ENCODE measurements around the gene SMPDL3B.
A peak's percentile ranks its signal among the peaks of the same experiment; 100 is the strongest.

SMPDL3B gene

DNA sequence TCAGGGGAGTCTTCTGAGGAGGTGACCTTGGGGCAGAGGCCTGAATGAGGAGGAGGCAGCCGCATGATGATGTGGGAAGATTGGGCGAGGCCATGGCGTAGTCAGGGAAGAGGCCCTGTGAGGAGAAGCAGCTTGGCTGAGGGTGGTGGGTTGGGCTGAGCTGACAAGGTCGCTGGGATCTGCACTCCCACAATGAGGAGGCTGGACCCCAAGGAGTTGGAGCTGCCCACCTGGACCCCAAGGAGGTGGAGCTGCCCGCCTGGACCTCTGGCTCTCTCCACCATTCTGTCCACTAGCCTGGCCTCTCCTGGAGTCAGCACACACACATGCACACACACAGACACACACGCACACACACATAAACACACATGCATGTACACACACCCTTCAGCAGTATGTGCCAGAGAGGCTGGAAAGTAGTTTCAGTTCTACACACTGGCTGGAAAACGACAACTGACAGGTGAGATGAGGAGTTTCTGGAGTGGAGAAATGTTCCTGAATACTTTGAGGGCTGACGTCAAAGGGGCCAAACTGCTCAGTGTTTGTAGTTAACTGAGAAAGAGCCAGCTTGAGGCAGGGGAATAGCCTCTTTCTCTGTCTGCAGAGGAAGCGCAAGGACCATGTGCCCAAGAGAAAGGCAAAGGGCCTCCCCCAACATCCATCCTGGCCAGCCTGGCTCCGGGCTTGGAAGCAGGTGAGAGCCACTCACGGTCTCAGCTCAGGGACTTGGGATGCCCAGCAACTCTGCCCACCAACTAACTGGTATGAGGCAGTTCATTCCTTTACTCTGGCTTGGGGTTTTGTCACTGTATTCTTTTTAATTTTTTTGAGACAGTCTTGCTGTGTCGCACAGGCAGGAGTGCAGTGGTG lies 7.1 kb downstream of the SMPDL3B start:
- no peak for DNase-seq

DNA sequence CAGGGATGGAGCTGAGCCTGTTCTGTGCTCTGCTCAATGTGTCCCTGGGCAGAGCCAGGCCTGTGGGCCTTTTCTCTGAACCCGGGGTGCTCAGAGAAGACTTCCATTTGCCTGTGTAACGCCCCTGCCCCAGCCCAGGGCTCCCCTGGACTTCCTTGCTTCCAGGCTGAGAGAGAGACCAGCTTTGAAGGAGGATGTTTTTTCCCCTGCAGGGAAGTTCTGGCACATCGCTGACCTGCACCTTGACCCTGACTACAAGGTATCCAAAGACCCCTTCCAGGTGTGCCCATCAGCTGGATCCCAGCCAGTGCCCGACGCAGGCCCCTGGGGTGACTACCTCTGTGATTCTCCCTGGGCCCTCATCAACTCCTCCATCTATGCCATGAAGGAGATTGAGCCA lies 10.2 kb downstream of the SMPDL3B start:
- DNase-seq, result no peak

DNA sequence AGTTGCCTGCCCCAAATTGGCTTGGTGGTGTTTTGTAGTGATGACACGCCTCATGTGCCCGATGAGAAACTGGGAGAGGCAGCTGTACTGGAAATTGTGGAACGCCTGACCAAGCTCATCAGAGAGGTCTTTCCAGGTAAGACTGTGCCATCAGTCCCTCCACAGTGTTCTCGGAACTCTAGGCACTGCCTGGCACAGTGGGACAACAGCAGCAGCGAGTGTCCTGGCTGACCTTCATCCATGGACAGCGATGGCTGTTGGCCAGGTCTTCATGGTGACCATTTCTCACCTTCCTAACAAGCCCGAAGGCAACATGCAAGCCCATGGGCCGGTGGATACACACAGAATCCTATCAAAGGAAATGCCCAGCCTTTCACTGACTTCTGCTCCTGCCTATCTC lies 14.2 kb downstream of the SMPDL3B start:
- no peak for DNase-seq

DNA sequence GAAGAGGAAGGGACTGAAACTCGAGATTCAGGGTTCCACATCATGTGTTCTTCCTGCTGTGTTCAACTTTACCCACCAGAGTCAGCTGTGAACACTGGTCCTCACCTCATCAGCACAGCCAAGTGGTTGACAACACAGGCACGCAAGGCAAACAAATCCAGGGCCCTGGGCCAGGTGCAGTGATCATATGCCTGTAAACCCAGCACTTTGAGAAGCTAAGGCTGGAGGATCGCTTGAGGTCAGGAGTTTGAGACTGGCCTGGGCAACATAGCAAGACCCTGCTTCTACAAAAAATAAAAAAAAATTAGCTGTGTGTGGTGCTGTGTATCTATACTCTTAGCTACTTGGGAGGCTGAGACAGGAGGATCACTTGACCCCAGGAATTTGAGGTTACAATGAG lies 16.6 kb downstream of the SMPDL3B start:
- no peak for DNase-seq

DNA sequence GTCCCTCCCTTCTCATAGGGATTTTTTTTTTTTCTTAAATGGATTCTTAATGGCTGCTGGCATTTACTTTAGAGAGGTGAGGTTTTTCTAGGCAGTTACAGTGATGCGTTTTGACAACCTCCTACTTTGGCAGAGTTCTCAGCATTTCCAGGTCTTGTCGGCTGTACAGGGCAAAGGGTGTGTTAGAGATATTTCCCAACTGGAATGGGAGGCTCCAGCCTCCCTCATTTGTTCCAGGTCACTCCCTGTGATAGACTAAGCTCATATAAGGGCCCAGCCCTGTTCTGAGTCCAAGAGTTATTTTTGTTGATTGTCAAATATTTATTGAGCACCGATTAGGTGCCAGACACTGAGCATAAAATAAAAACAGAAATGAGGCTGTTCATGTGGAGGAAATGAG lies 17.3 kb downstream of the SMPDL3B start:
- DNase-seq, result no peak

DNA sequence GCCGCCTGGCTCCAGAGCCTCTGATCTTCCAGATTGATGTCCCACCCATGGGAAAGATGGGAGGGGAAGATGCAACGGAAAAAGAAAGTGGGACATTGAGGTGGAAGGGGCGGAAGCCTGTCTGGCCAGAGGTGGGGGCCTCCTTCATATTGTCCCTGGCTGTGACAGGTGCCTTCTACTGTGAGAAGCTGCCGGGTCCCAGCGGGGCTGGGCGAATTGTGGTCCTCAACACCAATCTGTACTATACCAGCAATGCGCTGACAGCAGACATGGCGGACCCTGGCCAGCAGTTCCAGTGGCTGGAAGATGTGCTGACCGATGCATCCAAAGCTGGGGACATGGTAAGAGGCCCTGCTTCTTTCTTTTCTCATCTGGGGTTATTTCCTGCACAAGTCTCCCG lies 19.4 kb downstream of the SMPDL3B start:
- no peak for DNase-seq

DNA sequence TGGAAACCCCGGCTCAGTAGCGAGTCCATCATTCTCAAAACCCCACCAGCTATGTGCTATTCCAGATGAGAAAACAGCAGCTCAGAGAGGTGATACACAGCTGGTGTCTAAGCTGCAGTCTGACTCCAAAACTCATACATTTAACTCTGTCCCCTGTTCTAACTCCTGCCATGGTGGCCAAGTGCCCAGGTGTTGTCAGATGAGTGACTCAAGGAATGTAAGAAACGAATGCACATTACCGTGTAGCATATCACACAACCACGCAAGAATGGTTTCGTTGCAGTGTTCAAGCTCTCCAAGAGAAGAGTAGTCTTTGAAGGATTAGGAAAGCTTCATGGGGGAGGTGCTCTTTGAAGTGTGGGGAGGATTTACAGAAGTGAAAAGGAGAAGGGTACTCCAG lies 20.3 kb downstream of the SMPDL3B start:
- DNase-seq, result no peak

DNA sequence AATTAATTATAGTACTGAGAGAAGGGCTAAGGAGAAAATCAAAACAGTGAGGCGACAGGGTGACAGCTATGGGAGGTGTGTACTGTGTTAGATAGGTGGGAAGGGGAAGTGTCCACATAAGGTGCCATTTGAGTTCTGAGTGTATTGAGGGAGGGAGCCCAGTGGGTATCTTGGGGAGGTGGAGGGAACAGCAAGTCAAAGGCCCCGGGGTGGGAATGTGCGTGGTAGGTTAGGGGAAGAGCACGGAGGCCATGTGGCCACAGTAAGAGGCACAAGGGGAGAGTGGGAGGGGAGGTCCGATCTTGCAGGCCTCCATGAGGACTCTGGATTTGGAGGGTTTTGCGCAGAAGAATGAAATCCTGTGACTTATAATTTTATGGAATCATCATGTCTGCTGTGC lies 22.0 kb downstream of the SMPDL3B start:
- no peak for DNase-seq

DNA sequence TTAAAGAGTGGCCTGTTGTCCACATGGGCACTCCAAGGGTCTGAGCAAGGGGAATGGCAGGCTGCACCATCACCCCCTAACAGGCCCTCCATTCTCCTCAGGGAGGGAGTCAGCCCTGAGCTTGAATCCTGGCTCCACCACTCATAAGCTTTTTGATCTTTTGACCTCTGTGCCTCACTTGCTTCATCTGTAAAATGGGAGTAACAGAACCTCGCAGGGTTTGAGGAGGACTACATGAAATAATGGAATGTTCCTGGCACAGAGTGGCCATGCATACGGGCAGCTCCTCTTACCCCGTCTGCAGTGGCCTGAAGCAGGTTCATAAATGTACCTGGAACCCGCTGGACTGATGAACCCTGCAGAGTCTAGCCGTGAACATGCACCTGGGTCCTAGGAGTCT lies 22.9 kb downstream of the SMPDL3B start:
- no peak for DNase-seq

DNA sequence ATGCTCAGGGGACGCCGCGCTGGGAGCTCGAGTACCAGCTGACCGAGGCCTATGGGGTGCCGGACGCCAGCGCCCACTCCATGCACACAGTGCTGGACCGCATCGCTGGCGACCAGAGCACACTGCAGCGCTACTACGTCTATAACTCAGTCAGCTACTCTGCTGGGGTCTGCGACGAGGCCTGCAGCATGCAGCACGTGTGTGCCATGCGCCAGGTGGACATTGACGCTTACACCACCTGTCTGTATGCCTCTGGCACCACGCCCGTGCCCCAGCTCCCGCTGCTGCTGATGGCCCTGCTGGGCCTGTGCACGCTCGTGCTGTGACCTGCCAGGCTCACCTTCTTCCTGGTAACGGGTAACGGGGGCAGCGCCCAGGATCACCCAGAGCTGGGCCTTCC lies 23.7 kb downstream of the SMPDL3B start:
- no peak for DNase-seq

DNA sequence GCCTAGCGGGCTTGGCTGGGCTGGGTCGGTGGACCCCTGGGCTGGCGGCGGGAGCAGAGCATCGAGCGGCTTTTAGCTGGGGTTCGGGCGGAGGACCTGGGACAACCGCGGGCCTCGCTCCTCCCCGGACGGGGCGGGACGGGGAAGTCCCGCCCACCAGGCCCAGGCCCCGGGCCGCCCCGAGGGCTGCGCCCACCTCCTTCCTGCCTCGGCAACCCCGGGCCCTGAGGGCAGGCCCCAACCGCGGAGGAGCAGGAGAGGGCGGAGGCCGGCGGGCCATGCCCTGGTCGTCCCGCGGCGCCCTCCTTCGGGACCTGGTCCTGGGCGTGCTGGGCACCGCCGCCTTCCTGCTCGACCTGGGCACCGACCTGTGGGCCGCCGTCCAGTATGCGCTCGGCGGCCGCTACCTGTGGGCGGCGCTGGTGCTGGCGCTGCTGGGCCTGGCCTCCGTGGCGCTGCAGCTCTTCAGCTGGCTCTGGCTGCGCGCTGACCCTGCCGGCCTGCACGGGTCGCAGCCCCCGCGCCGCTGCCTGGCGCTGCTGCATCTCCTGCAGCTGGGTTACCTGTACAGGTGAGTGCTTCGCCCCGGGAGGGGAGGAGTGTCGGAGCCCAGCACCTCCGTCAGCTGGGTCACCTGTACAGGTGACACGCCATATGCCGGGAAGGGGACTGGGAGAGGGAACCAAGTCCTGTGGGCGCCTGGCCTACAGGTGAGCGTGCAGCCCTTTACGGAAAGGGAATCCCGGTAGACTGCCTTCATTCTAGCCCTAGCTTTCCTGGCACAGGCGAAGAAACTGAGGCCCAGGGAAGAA lies 25.2 kb downstream of the SMPDL3B start, which contains the start of gene XKR8:
Gene XKR8, plus strand, starts transcription at position 182 of the 812 bp plus-strand sequence. Its CDS starts 97 bp downstream, at position 279.
- no peak for DNase-seq

DNA sequence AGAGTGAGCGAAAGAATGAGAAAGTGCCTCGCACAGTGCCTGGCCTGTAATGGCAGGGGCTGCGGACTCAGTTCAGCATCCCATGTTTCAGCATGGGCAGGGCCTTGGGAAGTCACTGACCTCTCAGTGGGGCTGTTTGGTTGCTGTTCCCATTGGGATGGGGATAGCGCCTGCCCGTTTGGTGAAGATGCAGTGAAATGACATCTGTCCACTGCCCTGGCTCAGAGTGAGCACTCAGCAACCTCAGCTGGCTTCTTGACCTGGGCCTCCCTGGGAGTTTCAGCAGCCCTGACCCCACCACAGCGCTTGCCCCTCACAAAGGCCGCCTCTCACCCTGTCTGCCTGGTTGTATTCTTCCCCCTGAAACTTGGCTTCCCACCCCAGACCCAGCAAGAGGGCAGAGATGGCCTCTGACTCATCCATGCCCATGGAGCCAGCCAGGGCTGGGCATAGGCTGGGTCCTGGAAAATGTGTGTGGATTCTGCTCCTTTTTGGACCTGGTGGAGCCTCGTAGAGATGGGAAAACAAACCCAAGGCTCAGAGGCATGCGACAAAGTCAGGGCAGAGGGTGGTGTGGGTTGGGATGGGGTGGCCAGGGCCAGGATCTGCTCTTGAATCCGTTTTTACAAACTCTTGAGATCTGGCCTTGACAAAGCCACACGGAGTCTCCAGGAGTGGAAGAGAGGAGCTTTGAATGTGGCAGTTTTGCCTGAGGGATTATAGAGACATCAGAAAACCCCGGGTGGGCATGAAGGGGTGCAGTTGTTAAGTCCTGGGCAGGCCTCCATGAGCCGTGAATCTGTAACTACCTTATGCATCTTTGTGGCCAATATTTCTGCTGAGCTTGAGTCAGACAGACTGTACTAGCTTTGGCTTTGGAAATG lies 26.2 kb downstream of the SMPDL3B start:
- DNase-seq, result no peak

DNA sequence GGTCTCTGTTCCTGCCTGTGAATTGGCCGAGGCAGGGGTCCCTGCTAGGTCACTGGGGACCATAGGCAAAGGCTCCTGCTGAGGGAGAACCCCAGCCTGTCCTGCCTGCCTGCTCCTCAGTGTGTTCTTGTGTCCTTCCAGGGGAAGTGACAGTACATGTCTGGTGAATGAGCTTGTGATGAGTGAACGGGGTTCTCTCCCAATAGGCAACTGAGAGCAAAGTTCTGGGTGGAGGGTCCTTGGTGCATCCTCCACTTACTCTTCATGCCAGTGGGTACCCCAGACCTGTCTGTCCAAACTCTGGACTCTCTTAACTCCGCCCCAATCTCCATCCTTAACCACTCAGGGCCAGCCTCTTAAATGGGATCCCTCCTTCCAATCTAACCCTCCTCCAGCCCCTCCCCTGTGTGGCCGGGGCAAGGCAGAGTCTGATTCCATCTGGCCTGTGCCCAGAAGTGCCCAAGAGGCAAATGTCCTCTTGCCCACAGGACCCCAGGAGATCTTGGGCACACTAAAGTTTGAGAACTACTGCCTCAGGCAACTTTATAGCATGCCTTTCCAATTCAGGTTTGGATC lies 26.9 kb downstream of the SMPDL3B start:
- DNase-seq, result no peak

DNA sequence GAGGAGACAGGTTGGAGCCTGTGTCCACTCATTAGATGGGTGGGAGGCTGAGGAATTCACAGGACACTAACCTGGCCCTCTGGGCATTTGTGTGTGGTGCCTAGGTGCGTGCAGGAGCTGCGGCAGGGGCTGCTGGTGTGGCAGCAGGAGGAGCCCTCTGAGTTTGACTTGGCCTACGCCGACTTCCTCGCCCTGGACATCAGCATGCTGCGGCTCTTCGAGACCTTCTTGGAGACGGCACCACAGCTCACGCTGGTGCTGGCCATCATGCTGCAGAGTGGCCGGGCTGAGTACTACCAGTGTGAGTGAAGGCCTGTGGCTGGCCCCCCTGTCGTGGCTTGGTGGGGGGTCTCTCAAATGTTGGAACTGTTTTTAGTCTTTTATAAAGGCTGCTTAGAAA lies 28.6 kb downstream of the SMPDL3B start:
- DNase-seq, result no peak

DNA sequence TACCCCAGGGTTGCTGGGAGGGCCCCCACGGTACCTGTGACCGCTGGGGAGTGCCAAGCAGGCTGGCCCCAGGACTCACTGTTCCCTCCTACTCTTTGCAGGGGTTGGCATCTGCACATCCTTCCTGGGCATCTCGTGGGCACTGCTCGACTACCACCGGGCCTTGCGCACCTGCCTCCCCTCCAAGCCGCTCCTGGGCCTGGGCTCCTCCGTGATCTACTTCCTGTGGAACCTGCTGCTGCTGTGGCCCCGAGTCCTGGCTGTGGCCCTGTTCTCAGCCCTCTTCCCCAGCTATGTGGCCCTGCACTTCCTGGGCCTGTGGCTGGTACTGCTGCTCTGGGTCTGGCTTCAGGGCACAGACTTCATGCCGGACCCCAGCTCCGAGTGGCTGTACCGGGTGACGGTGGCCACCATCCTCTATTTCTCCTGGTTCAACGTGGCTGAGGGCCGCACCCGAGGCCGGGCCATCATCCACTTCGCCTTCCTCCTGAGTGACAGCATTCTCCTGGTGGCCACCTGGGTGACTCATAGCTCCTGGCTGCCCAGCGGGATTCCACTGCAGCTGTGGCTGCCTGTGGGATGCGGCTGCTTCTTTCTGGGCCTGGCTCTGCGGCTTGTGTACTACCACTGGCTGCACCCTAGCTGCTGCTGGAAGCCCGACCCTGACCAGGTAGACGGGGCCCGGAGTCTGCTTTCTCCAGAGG lies 31.8 kb downstream of the SMPDL3B start:
- DNase-seq, result no peak

DNA sequence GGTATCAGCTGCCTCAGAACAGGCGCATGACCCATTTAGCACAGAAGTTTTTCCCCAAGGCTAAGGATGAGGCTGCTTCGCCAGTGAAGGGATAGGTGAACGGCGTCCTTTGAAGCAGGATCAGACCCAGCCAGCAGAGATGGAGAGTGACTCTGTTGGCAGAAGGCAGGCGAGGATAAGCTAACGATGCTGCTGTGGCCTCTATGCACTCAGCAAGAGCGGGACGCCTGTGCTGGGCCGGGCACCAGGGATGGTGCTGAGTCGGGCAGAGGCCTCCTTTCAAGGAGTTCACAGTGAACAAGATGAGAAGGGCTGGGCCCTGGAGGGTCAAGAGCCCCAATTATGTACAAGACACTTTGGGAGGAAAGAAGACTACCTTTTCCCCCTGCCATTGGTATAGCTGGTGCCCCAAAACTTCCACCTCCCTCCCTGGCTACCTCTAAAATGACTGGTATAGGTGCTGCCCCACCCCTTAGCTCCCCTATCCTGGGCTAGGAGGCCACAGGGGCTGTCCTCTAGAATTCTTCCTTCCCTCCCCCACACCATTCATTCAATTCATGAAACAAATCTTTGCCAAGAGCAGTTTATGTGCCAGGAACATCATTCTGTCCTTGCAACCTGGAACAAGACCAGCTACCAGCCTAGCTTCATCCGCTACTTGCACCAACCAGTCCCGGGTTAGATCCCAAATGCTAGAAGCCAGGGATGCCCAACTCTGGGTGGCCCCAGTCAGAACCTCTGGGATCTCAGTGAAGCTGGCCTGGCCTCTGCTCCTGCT lies 32.5 kb downstream of the SMPDL3B start:
- DNase-seq, result peak; percentile 55

DNA sequence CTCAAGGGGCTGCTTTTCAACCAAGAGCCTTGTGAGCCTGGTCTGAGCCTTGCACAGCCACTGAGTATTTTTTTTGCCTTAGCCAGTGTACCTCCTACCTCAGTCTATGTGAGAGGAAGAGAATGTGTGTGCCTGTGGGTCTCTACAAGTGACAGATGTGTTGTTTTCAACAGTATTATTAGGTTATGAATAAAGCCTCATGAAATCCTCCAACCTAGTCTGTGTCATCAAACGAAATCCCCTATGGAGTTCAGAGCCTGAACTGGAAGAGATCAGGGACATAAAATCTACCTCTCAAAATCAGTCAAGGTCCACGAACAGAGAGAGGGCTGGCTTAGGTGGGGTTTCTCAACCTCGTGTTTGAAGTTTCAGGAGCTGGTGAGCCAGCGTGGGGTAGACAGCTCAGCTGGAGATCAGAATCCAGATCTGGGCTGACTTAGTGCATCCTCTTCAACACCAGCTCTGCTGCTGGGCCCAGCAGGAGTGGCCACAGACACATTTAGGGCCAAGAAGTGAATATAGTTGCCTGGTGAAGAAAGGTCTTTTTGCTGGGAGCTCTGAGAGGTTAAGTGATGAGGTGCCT lies 33.2 kb downstream of the SMPDL3B start:
- no peak for DNase-seq

DNA sequence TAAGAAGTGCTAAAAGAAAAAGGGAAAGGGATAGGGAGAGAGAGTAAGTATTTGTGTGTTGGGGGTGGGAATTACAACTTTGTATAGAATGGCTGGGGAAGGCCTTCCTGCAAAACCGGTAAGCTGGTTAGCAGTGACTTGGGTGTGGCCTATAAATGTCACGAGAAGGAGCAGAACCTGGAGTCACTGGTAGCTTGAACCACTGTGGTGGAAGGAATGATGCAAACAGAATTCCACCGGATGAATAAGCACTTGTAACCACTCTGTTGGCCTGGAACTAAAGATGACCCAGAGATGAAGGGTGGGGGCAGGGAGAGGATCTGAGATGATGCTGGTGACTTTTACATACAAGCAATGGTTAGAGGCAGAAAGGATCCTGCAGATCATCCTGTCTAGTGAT lies 33.9 kb downstream of the SMPDL3B start:
- DNase-seq, result no peak

DNA sequence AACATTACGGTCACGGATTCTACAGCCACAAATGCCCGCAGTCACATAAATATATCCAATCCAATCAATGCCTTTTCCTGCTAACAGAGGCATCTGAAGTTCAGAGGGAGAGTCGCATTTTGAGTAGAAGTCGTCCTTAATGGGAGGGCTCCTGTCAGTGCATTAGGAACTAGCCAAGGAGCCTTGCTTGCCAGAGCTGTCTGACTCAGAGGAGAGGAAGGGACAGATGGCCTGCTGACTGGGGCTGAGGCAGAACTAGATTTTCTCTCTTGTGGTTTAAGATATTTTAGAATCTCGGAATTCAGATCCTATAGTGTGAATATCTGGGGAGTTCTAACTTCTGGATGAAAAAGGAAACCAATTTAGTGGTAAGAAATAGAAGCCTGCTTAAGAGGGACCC lies 35.6 kb downstream of the SMPDL3B start:
- DNase-seq, result peak; percentile 78

DNA sequence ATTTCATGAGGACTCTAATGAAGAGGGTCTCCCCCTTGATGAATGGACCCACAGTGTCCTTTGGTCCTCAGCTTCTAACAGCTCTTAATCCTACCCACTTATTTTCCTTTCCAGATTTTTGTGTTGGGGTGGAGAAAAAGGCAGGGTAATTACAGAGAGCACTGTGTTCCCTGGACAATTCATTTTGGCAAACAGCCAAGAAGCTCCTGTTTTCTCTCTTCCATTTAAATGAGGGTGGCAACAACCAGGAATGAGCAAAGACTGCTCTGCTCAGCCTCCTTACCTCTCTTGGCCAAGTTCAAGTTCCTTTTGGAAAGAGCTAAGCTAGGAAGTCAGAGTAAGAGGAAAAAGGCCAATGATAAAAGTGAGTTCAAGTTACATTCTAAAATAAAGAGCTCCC lies 36.9 kb downstream of the SMPDL3B start:
- peak; percentile 62 for DNase-seq

DNA sequence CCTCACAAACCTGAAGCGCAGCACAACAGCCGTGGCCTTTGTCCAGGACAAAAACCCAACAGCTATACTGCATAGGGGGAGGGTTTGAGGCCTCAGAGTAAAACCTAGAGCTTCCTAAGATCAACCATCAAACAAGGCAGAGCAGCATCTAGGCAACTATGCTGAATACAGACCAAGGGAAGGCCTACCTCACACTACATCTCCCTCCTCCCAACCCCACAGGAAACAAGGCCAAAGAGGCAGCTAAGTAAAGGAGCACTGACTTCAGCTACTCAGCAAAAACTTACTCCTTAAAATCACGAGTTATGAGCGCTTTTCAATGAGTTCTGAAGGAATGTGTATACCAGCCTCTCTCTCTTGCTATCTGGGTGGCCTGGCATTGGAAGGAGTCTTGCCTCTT lies 37.3 kb downstream of the SMPDL3B start:
- no peak for DNase-seq
